HEK293T (cell line): Measurements from ENCODE around the gene CELF4.

Experiments used
- ARNT ChIP-seq: fragments of 450-650 bp; IDR thresholded peaks from 2 replicates; pipeline ENCODE4 v1.6.1; 2017; ENCODE audit warnings: mild to moderate bottlenecking
- BHLHE40 ChIP-seq: fragments of 450-650 bp; IDR thresholded peaks from 2 replicates; pipeline ENCODE4 v1.6.1; 2016; ENCODE audit warnings: mild to moderate bottlenecking, moderate library complexity, borderline replicate concordance
- CTBP1 ChIP-seq: fragments of 450-650 bp; IDR thresholded peaks from 2 replicates; pipeline ENCODE4 v1.6.1; 2016; ENCODE audit warnings: borderline replicate concordance
- ELF4 ChIP-seq: fragments of 450-650 bp; IDR thresholded peaks from 2 replicates; pipeline ENCODE4 v1.6.1; 2017; ENCODE audit warnings: antibody characterized with exemption
- FOXA1 ChIP-seq: fragments of 450-650 bp; IDR thresholded peaks from 2 replicates; pipeline ENCODE4 v1.6.1; 2016; ENCODE audit warnings: mild to moderate bottlenecking
- FOXK2 ChIP-seq: fragments of 450-650 bp; IDR thresholded peaks from 2 replicates; pipeline ENCODE4 v1.6.1; 2016; ENCODE audit warnings: mild to moderate bottlenecking
- FOXM1 ChIP-seq: fragments of 450-650 bp; IDR thresholded peaks from 2 replicates; pipeline ENCODE4 v1.6.1; 2017; ENCODE audit warnings: mild to moderate bottlenecking, borderline replicate concordance
- HDGF ChIP-seq: fragments of 450-650 bp; IDR thresholded peaks from 2 replicates; pipeline ENCODE4 v1.6.1; 2017; ENCODE audit warnings: antibody characterized with exemption, borderline replicate concordance
- L3MBTL2 ChIP-seq: fragments of 450-650 bp; conservative IDR thresholded peaks from 2 replicates; pipeline ENCODE4 v1.6.1; 2016; ENCODE audit warnings: mild to moderate bottlenecking
- LEF1 ChIP-seq: fragments of 450-650 bp; IDR thresholded peaks from 2 replicates; pipeline ENCODE4 v1.6.1; 2017; ENCODE audit warnings: mild to moderate bottlenecking, borderline replicate concordance
- SP1 ChIP-seq: fragments of 450-650 bp; IDR thresholded peaks from 2 replicates; pipeline ENCODE4 v1.6.1; 2017
- SUZ12 ChIP-seq: fragments of 450-650 bp; IDR thresholded peaks from 2 replicates; pipeline ENCODE4 v1.6.1; 2016; ENCODE audit warnings: mild to moderate bottlenecking
- TARDBP ChIP-seq: fragments of 450-650 bp; IDR thresholded peaks from 2 replicates; pipeline ENCODE4 v1.6.1; 2016
- ZNF384 ChIP-seq: fragments of 450-650 bp; IDR thresholded peaks from 2 replicates; pipeline ENCODE4 v1.6.1; 2016

GRCh38 chr18:37496568-37496967 is 69.0 kb downstream of the CELF4 start:
- TF ChIP-seq ARNT (no peak), FOXM1 (no peak), ZNF384 (no peak), HDGF (no peak), TARDBP (no peak), FOXK2 (no peak), BHLHE40 (no peak), LEF1 (no peak), FOXA1 (no peak), L3MBTL2 (no peak), ELF4 (no peak), SP1 (no peak), SUZ12 (no peak), CTBP1 (no peak)
